IPS-18c (cell line): Measurements from ENCODE around the gene CD164.
"Not testable (repeated sequence)": the region's sequence is repeated elsewhere in the genome, so short reads cannot be mapped to it uniquely, and the experiment has no call there.

Experiments
- H3K4me3 ChIP-seq: 2 replicates; pipeline ENCODE4 v1.7.0; 2013; ENCODE audit warnings: low read depth, mild to moderate bottlenecking, low read length, moderate library complexity; ENCODE audit not compliant: insufficient read depth
- H3K9me3 ChIP-seq: one replicate; pipeline ENCODE4 v1.6.1; 2013; ENCODE audit warnings: mild to moderate bottlenecking, low read length, moderate library complexity; ENCODE audit not compliant: control insufficient read depth, insufficient read depth

Gene CD164

DNA sequence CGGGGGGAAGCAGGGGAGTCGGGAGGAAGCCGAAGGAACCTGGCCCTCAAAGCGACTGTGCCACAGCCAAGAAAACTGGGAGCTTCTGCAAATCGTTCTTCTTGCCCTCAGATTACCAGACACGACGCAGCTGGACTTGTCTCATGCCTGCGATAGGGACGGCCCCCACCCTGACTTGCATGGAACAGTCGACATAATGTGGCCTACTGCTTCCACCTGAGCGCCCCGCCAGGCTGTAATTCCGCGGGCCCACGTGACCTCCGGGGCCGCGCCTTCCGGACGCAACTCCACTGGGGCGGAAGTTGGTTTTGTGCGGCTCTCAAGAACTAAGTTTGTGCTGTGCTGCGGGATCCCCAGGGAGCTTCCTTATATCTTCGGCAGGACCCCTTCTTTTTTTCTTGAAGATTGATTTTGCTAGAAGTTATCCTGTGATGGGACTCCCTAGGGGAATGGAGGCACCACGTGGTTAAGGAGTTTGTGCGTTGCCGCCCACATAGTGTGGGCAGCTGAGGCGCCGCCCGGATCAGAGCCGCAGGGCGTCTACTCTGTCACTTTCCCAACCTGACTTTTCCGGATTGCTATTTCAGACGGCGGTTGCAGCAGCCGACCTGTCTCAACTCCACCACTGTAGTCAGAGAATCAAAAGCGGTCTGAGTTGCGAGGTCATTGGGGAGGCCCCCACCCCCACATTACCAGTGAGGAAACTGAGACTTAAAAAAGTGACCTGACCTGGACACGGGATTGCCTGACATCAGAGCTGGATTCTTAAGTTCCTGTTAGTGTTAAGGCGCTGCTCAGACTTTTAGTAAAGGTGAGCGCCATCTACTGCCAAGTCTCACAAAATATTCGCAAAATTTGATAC lies 540 bp upstream of the CD164 start:
- Histone ChIP-seq H3K4me3 (peak overlapping the region; percentile 93), H3K9me3 (no peaks in the 10 kb centered on the region)

DNA sequence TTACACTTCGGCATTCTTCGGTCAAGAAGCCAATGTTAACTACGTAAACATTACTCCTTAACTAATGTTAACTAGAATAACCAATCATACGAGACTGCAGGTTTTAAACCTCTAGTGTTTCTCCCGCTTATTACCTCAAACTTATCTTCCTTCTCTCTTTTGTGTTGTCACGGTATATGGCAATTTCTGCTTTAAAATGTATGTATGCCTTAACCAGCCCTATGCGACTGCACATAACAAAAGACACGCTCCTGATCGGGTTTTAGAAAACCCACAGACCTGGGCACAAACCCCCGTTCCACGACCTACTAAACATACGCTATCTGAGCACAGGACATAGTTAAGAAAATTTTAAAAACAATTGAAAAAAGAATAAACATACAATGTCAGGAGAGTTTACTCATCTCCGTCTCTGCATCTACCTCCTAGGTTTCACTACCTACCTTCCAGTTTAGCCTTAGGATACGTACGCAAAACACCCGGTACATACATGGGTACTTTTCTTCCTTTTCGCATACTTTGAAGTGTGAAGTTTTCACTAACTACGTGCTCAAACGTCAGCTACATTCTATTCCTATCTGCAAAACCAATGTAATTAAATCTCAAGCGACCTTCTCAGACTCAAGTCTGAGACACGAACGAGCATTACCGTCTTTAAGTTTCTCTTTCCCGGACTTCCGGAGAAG lies 1.1 kb downstream of the CD164 start:
- H3K9me3 ChIP-seq: no peaks in the 10 kb centered on the region
- peak overlapping the region; percentile 93 for H3K4me3 ChIP-seq

DNA sequence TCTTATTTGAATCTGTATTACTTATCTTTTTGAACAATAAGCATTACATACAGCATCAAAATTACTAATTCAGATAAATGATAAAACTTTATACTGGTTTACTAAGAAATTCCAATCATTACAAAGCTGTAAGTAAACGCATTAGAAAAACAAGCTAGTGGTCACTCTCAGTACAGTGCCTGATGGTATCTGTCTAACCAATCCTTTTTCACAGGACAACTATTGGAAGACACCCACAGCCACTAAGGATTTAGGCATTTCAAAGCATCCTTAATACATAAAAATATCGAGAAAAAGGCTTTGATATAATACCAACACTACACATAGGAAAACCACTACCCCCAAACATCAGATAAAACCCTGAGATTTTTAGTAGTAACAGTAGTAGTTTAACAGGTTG lies 2.6 kb downstream of the CD164 start:
- H3K9me3 ChIP-seq: no peaks in the 10 kb centered on the region
- peak overlapping the region; percentile 93; the same call in 1 of the 2 replicates for H3K4me3 ChIP-seq

DNA sequence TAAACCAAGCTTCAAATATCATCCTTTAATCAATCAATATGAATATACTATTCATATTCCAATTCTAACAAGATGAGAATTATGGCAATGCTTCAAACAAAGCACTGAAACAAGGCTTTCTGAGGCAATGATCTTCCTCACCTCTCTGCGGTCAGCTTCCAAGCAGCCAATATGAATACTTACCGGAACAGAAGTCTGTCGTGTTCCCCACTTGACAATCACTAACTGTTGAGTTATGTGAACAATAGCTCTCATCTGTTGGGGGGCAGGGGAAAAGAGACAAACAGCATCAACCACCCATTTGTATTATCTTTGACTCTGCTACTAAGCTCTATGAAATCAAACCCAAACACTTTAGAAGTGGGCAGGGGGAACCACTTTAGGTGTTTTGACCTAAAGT lies 4.5 kb downstream of the CD164 start:
- no peak overlapping the region for H3K4me3 ChIP-seq

DNA sequence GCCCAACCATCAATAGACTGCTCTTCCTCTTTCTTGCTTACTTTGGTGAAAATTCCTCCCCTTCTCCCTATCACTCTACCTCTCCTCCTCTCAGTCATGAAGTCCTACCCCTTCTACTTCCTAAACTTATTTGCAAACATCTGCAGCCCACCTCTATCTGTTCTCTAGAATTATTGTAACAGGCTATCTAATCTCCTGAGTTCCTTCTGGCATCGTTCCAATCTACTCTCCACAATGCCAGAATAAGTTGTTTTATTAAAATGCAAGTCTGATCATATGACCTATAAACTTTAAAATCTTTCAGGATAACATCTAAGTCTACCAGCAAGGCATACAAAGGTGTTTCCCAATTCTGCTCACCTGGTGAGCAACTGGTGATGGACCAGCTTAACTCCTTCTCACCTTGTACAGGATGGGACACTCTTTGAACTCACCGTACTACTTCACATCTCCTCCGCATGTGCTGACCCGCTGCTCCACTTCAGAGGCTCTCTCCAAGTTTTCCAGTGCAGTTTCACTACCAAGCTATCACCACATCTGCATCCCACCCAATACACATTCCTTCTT lies 7.9 kb downstream of the CD164 start:
- Histone ChIP-seq H3K4me3 (no peak overlapping the region), H3K9me3 (no peaks in the 10 kb centered on the region)

More for the DNA sequence above, 4.5 kb downstream of the CD164 start:
- no peaks in the 10 kb centered on the region for H3K9me3 ChIP-seq

DNA sequence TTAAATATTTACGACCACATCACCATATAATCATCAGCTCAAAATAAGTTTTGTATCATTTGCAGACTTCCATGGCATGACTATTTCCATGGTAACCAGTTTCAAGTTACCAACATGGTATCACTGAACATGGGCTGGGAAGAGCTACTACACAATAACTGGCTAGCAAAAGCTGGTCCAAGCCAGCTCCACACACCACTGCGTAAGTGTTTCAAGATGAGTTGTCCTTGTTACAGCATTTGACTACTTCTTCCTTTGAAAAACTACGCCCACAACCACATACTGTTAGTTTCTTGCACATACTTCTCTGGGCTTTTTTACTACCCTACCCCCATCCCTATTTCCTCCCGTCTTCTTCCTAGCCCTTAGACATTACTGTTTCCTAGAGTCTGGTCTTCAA lies 8.5 kb downstream of the CD164 start:
- no peaks in the 10 kb centered on the region for H3K9me3 ChIP-seq
- H3K4me3 ChIP-seq: no peak overlapping the region

DNA sequence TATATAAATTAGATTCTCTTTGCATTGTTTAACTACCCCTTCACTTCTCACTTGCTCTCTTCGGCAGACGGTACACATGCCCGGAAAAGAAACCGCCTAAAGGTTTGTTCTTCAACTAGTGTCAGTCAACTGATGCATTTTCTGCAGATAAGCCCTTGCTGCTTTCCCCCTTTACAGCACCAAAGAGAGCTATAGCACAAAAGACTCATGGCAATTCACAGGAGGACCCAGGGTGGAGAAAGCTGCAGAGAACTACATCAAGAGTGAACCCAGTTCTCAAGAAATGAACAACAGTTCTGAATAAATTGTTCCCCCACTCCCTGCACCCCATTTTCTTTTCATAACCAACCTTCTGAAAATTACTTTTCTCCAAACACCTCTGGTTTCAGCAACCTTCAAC lies 8.9 kb downstream of the CD164 start:
- Histone ChIP-seq H3K4me3 (no peak overlapping the region), H3K9me3 (no peaks in the 10 kb centered on the region)

DNA sequence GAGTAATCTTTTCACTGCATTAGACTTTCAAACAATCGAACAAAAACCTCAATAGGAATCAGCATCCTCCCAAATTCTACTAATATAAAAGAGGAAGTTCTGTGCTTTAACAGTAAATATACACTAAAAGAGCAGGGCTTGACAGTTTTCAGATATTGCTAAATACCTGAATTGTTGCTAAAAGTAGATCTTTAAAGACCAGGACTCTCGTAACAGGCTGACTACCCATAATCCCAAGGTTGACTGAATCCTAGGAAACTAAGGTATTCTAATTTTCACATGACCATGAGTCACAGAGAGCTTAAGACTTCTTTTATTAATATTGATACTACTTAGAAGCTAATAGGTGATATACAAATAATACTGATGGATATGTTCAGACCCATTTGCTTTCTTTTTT lies 10.1 kb downstream of the CD164 start:
- no peaks in the 10 kb centered on the region for H3K9me3 ChIP-seq
- no peak overlapping the region for H3K4me3 ChIP-seq

DNA sequence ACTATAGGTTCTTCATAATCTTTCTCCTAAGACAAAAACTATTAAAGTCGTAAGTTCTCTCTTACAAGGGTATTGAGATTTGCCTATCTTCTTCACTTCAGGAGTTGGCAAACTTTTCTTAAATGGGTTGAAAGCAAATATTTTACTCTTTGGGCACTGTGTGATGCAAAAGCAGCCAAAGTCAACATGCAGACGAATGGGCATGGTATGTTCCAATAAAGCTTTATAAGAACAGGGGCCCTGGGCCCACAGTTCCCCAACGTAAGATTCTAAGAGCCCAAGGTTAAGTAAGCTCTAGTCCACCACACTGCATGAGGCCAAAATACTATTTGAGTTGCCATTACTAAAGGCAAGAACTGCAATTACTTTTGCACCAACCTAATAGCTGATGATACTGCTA lies 11.5 kb downstream of the CD164 start:
- Histone ChIP-seq H3K4me3 (no peak overlapping the region), H3K9me3 (no peaks in the 10 kb centered on the region)

DNA sequence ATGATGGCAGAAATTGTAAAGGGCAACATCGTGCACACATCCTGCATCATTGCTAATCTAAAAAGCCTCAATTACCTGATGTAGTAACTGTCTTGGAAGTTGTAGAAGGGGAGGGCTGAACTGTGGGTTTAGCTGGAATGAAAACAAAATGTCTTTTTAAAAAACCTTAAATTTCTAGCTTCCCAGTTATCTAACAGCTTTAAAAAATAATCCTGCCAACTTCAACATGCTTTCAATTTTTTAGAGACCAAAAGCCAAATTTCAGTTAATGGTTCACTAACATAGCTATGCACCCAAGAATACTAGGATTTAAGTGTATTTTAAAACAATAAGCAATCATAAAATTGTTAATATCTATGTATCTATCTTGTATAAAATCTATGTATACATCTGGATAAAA lies 11.9 kb downstream of the CD164 start:
- no peaks in the 10 kb centered on the region for H3K9me3 ChIP-seq
- H3K4me3 ChIP-seq: no peak overlapping the region

DNA sequence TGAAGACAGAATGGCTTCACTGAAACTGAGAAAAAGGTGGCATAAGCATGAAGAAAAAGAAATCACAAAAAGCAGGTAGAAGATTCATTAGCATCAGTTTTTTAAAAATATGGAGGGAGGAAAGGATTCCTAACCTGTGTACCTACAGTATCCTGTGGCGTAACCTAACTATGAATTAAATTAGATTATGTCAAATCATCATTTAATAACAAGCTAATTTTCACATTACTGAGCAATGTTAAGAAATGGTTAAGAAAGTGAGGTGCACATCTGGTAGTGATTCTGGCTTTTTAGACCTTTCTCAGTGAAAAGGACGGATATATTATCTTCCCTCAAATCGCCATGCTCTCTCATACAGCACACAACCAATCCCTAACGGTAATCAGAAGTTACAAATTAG lies 12.5 kb downstream of the CD164 start:
- Histone ChIP-seq H3K9me3 (no peaks in the 10 kb centered on the region), H3K4me3 (no peak overlapping the region)

DNA sequence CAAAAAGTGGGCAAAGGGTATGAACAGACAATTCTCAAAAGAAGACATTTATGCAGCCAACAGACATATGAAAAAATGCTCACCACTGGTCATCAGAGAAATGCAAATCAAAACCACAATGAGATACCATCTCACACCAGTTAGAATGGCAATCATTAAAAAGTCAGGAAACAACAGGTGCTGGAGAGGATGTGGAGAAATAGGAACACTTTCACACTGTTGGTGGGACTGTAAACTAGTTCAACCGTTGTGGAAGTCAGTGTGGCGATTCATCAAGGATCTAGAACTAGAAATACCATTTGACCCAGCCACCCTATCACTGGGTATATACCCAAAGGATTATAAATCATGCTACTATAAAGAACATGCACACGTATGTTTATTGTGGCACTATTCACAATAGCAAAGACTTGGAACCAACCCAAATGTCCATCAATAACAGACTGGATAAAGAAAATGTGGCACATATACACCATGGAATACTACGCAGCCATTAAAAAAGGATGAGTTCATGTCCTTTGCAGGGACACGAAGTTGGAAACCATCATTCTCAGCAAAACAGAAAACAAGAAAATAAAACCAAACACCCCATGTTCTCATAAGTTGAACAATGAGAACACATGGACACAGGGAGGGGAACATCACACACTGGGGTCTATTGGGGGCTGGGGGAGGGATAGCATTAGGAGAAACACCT lies 17.7 kb downstream of the CD164 start:
- H3K4me3 ChIP-seq, H3K9me3 ChIP-seq: not testable (repeated sequence)

DNA sequence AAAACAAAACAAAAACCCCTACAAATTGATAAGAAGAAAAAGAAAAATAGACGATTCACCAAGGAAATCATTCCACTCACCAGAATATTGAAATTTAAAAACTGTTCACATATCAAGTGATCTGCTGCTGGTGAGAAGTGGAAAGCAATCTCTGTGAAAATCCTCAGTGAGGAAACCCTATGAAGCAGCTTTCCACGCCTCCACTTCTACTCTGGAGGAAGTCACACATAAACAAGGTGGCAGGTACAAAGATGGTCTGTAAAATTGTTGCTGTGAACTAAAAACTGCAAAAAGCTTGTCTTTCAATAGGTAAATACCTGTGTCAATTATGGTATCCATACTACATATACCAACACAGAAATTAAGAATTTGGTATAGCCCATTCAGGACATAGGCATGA lies 18.5 kb downstream of the CD164 start:
- Histone ChIP-seq H3K4me3 (no peak overlapping the region), H3K9me3 (no peaks in the 10 kb centered on the region)

DNA sequence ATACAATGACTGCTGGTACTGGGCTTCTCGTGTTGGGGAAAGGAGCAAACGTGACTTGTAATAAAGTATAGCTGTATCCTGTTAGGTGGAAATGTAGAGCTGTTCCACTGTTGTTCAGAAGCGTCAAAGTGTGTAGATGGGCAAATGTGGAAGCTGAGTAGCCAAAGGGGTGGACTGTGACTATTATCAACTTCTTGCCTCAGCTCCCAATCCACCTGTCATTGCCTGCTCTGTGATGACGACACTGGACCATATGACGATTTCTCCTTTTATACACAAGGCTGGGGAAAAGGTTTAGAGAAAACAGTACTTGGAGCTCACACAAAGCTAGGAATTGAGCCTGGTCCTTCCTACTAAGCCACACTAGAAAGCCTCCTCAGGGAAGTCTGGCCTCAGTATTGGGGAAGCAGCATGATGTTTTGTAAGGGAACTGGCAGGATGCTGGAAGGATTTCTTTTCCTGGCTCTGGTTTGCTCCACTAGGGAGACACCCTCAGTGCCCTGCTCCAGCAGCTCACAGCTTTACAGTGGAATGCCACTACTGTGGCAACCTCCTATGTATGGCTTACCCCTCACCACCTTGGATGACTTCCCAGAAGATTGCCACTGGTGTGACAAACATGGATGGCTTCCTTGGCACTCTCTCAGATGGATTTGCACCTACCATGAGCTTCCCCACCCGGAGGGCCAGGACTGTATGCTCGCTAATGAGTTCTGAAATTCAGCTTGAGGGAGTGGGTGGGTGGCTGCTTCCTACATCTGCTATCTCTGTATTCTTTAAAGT lies 20.0 kb downstream of the CD164 start:
- Histone ChIP-seq H3K9me3 (no peaks in the 10 kb centered on the region), H3K4me3 (no peak overlapping the region)

DNA sequence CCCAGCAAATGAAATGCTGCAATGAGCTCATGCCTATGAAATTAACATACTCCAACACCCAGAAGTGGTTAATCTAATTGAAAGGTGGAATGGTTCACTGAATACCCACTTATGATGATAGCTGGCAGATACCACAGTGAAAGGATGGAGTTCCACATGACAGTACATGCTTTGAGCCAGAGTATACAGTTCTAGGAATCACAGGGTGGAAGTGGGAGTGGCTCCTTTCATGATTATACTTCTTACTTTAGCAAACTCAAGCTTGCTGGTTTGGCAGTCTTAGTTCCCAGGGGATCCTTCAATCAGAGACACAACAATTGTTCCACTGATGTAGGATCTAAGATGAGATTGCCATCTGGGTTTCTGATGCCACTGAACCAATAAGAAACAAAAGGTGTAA lies 21.5 kb downstream of the CD164 start:
- Histone ChIP-seq H3K9me3 (no peaks in the 10 kb centered on the region), H3K4me3 (no peak overlapping the region)

DNA sequence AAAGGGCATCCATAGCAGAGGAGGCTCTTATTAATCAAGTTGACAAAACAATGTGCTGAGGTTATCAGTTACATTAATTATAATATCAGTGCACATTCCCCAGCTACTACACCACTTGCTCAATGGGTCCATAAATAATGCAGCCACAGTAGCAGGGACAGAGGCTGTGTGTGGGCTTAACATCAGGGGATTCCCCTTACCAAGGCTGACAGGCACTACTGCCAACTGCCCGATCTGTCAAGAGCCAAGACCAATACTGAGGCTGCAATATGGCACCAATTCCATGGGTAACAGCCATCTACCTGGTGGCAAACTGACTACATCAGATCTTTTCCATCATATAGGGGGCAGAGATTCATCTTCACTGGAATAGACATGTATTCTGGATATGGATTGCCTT lies 22.0 kb downstream of the CD164 start:
- no peak overlapping the region for H3K4me3 ChIP-seq
- no peaks in the 10 kb centered on the region for H3K9me3 ChIP-seq

DNA sequence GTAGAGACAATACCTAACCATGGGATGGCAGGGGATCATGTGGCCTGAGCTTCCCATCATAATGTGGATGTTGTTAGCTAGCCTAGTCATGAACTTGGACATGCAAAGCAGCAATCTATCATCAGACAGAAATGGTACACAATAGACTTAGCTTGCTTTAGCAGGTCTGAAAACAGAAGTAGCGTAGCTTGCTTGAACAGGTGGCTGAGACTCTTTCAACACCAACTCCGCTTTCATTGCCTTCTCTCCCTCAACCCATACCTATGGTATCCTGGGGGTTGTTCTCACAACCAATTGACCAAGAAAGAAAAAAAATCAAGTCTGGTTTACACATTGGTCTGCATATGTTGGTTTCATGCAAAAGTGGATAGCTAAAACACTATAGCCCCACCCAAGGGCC lies 23.0 kb downstream of the CD164 start:
- no peaks in the 10 kb centered on the region for H3K9me3 ChIP-seq
- H3K4me3 ChIP-seq: no peak overlapping the region
